SK-N-SH (cell line): ENCODE measurements around the gene NFIX. TPM values are rescaled to one million over a fixed set of nuclear protein-coding genes. Genes with fewer than 3 reads are reported as not detected.

Experiments
- CTCF ChIA-PET: fragments of 300-600, 350-600 bp; formaldehyde crosslinking; extraction: SDS; loops from one replicate; lab custom pipeline; 2021; lab: Yijun Ruan, JAX
- POLR2A ChIA-PET: fragments of 350-600 bp; sonication (Branson Sonifier 250); formaldehyde crosslinking; extraction: SDS; loops from one replicate; lab custom pipeline; 2020; ENCODE audit warnings: antibody characterized with exemption, inconsistent platforms; lab: Yijun Ruan, JAX
- DNase-seq: peaks from one replicate; pipeline ENCODE4 v3.0.0; 2012
- H2AFZ ChIP-seq: fragments of 200-600 bp; sonication (generic); 2 replicates; pipeline ENCODE4 v1.8.1; 2016; ENCODE audit warnings: antibody characterized with exemption, mild to moderate bottlenecking, low read depth
- H3F3A ChIP-seq: fragments of 200-600 bp; sonication (generic); replicated peaks from 2 replicates; pipeline ENCODE3; 2016; ENCODE audit warnings: antibody characterized with exemption, mild to moderate bottlenecking; ENCODE audit not compliant: insufficient read depth
- H3K27ac ChIP-seq, 2 experiments: fragments of 200-500 bp in 1 of 2; fragments of 200-600 bp in 1 of 2; sonication (Bioruptor generic) in 1 of 2; sonication (generic), shearing (Covaris generic) in 1 of 2; 2 replicates each; pipeline versions ENCODE4 v1.5.1 to v1.6.1; 2014 to 2016; ENCODE audit warnings: low read depth in 2 of 2, inconsistent platforms in 1 of 2, low read length in 1 of 2, mild to moderate bottlenecking in 1 of 2, mixed read lengths in 1 of 2
- H3K27me3 ChIP-seq: fragments of 200-600 bp; sonication (generic), shearing (Covaris generic); 2 replicates; pipeline ENCODE4 v1.6.1; 2016; ENCODE audit warnings: mixed run types; ENCODE audit not compliant: insufficient read depth
- H3K36me3 ChIP-seq, 2 experiments: fragments of 200-500 bp in 1 of 2; fragments of 200-600 bp in 1 of 2; sonication (Bioruptor generic) in 1 of 2; sonication (generic) in 1 of 2; replicated peaks in 1 of 2; 2 replicates each; pipeline versions ENCODE3 to v1.5.1; 2014 to 2016; ENCODE audit warnings: low read length in 1 of 2, mild to moderate bottlenecking in 1 of 2; ENCODE audit not compliant: insufficient read depth in 2 of 2, control insufficient read depth in 1 of 2
- H3K4me1 ChIP-seq, 2 experiments: fragments of 200-500 bp in 1 of 2; fragments of 200-600 bp in 1 of 2; sonication (Bioruptor generic) in 1 of 2; sonication (generic), shearing (Covaris generic) in 1 of 2; 2 replicates each; pipeline versions ENCODE4 v1.5.1 to v1.6.1; 2014 to 2016; ENCODE audit warnings: low read depth in 1 of 2, low read length in 1 of 2, mixed run types in 1 of 2; ENCODE audit not compliant: insufficient read depth in 2 of 2, control insufficient read depth in 1 of 2
- H3K4me2 ChIP-seq: fragments of 200-600 bp; sonication (generic), shearing (Covaris generic); 2 replicates; pipeline ENCODE4 v1.6.1; 2017; ENCODE audit warnings: mixed run types
- H3K4me3 ChIP-seq, 2 experiments: fragments of 200-500 bp in 1 of 2; fragments of 200-600 bp in 1 of 2; sonication (Bioruptor generic) in 1 of 2; sonication (generic), shearing (Covaris generic) in 1 of 2; 2 replicates each; pipeline versions ENCODE4 v1.5.1 to v1.8.1; 2014 to 2016; ENCODE audit warnings: low read depth in 2 of 2, inconsistent platforms in 1 of 2, low read length in 1 of 2, mild to moderate bottlenecking in 1 of 2, mixed read lengths in 1 of 2, moderate library complexity in 1 of 2
- H3K79me2 ChIP-seq: fragments of 200-600 bp; sonication (generic); 2 replicates; pipeline ENCODE4 v1.8.1; 2017; ENCODE audit warnings: mild to moderate bottlenecking; ENCODE audit not compliant: insufficient read depth
- H3K9ac ChIP-seq: fragments of 200-600 bp; sonication (generic); 2 replicates; pipeline ENCODE4 v1.6.1; 2017; ENCODE audit warnings: mixed run types
- H3K9me2 ChIP-seq: fragments of 200-600 bp; sonication (generic); 2 replicates; pipeline ENCODE4 v1.6.1; 2017; ENCODE audit warnings: mixed run types
- H3K9me3 ChIP-seq: fragments of 200-600 bp; sonication (generic); 2 replicates; pipeline ENCODE4 v1.6.1; 2017; ENCODE audit warnings: mixed run types, mild to moderate bottlenecking, moderate library complexity
- H4K20me1 ChIP-seq: fragments of 200-600 bp; sonication (generic); 2 replicates; pipeline ENCODE4 v1.6.1; 2017; ENCODE audit warnings: mild to moderate bottlenecking, mixed run types; ENCODE audit not compliant: insufficient read depth
- CHD2 ChIP-seq: fragments of 150-350 bp; IDR thresholded peaks from 2 replicates; pipeline ENCODE4 v1.6.1; 2018; ENCODE audit warnings: low read length; ENCODE audit not compliant: partially characterized antibody
- ELF1 ChIP-seq: IDR thresholded peaks from 2 replicates; pipeline ENCODE4 v1.4.0; 2012
- FOSL2 ChIP-seq: IDR thresholded peaks from 2 replicates; pipeline ENCODE4 v1.4.0; 2012; ENCODE audit warnings: low read depth, mild to moderate bottlenecking, moderate library complexity, borderline replicate concordance
- FOXM1 ChIP-seq: IDR thresholded peaks from 2 replicates; pipeline ENCODE4 v1.4.0; 2012; ENCODE audit warnings: low read depth, mild to moderate bottlenecking
- JUND ChIP-seq: IDR thresholded peaks from 2 replicates; pipeline ENCODE4 v1.4.0; 2012
- MEF2A ChIP-seq: IDR thresholded peaks from 2 replicates; pipeline ENCODE4 v1.4.0; 2012; ENCODE audit warnings: low read depth, borderline replicate concordance
- PBX3 ChIP-seq: IDR thresholded peaks from 2 replicates; pipeline ENCODE4; 2012
- RCOR1 ChIP-seq: fragments of 150-350 bp; IDR thresholded peaks from 2 replicates; pipeline ENCODE4 v1.6.1; 2017; ENCODE audit warnings: antibody characterized with exemption, low read length
- REST ChIP-seq: IDR thresholded peaks from 2 replicates; pipeline ENCODE4 v1.6.1; 2012; ENCODE audit warnings: mild to moderate bottlenecking, low read depth, low read length, moderate library complexity
- TAF1 ChIP-seq: IDR thresholded peaks from 2 replicates; pipeline ENCODE4 v1.6.1; 2012; ENCODE audit warnings: low read depth, mild to moderate bottlenecking, low read length, moderate library complexity, borderline replicate concordance
- TEAD4 ChIP-seq: IDR thresholded peaks from 2 replicates; pipeline ENCODE4 v1.4.0; 2012; ENCODE audit warnings: mild to moderate bottlenecking, borderline replicate concordance; ENCODE audit not compliant: insufficient read depth
- YY1 ChIP-seq: IDR thresholded peaks from 2 replicates; pipeline ENCODE4 v1.4.0; 2012; ENCODE audit warnings: low read depth, mild to moderate bottlenecking
- WGBS: methylation state at CpG from one replicate; pipeline ENCODE4 v1.1.6; 2017; ENCODE audit warnings: low lambda C conversion rate; 5-methylcytosine and 5-hydroxymethylcytosine counted together
- polyA plus RNA-seq, 3 experiments: library from polyadenylated mRNA; depleted of rRNA; stranded (reverse); fragments of >200 nt; gene quantifications; 2 replicates each; pipeline ENCODE4 v1.2.3, GENCODE V29; 2012

The NFIX gene
- polyA plus RNA-seq, 1 of the 3 experiments (the other 2 are of a cell fraction) = 14.8 TPM

- no peak for TF ChIP-seq JUND
Measured at GRCh38 chr19:13039211-13039789, 44.0 kb downstream of the NFIX start (continued).

GRCh38 chr19:13040232-13040947, 45.1 kb downstream of the NFIX start:
- peaks cover 5 to 15% of the 10 kb centered on the region in 2 experiments for H3K36me3 ChIP-seq
- no peak for DNase-seq
- H3K4me1 ChIP-seq = peaks cover 44 to 55% of the 10 kb centered on the region in 2 experiments; a peak in 3 of 4 replicates
- no peak overlapping the region for H3K4me2 ChIP-seq
- ChIA-PET POLR2A (no interaction called here), CTCF (interaction anchor here (1.6 to 3.1 kb wide), 6 partner anchors 9 to 75 kb away, joined by 4 to 17 read pairs (median 6); no protein-coding TSS in a partner anchor)
- 92% methylated on average over 15 of the region's 15 CpGs for WGBS
- H2AFZ ChIP-seq = no peak overlapping the region
- no peaks in the 10 kb centered on the region for H3K9me2 ChIP-seq
- H3K79me2 ChIP-seq = peaks cover 89% of the 10 kb centered on the region
- no peaks in the 10 kb centered on the region for H3K27me3 ChIP-seq
- no peaks in the 10 kb centered on the region for H3F3A ChIP-seq
- no peaks in the 10 kb centered on the region for H3K9me3 ChIP-seq
- no peak overlapping the region for H3K4me3 ChIP-seq
- H4K20me1 ChIP-seq = no peaks in the 10 kb centered on the region
- no peak overlapping the region for H3K9ac ChIP-seq
- peak overlapping the region in 1 of 2 experiments; percentile 8; a peak in 1 of 4 replicates for H3K27ac ChIP-seq
- no peak for TF ChIP-seq ELF1
- no peak for TF ChIP-seq MEF2A
- TF ChIP-seq RCOR1 = no peak
- no peak for TF ChIP-seq REST
- no peak for TF ChIP-seq YY1
- no peak for TF ChIP-seq FOSL2
- no peak for TF ChIP-seq PBX3
- no peak for TF ChIP-seq CHD2

GRCh38 chr19:13040948-13041292, 45.6 kb downstream of the NFIX start:
- POLR2A ChIA-PET = no interaction called here
- Histone ChIP-seq H3K9me3 (no peaks in the 10 kb centered on the region), H3F3A (no peaks in the 10 kb centered on the region), H3K27ac (no peak overlapping the region), H3K9me2 (no peaks in the 10 kb centered on the region), H3K4me1 (peaks cover 44 to 53% of the 10 kb centered on the region in 2 experiments; a peak in 3 of 4 replicates), H4K20me1 (no peaks in the 10 kb centered on the region), H3K9ac (no peak overlapping the region), H3K27me3 (no peaks in the 10 kb centered on the region), H3K4me2 (no peak overlapping the region), H3K79me2 (peaks cover 91% of the 10 kb centered on the region), H3K4me3 (no peak overlapping the region), H2AFZ (no peak overlapping the region), H3K36me3 (peaks cover 3 to 12% of the 10 kb centered on the region in 2 experiments)
- WGBS = 82% methylated on average over 4 of the region's 4 CpGs
- CTCF ChIA-PET = interaction anchor here (1.6 to 3.1 kb wide), 5 partner anchors 9 to 63 kb away, joined by 4 to 17 read pairs (median 6); no protein-coding TSS in a partner anchor
- no peak for DNase-seq
- no peak for TF ChIP-seq REST
- no peak for TF ChIP-seq TEAD4
- TF ChIP-seq FOSL2 = no peak
- no peak for TF ChIP-seq MEF2A
- no peak for TF ChIP-seq TAF1
- no peak for TF ChIP-seq FOXM1
- TF ChIP-seq CHD2 = no peak
